Hepatocyte (in vitro differentiated cells): ENCODE measurements around the gene COG7. TPM values are rescaled to one million over a fixed set of nuclear protein-coding genes. Genes with fewer than 3 reads are reported as not detected.

ENCODE experiments used
- DNase-seq: peaks from one replicate; pipeline ENCODE4 v3.0.0-alpha.2; 2016; ENCODE audit warnings: low spot score
- H2AFZ ChIP-seq: fragments of 200-600 bp; sonication (generic); 2 replicates; pipeline ENCODE4 v1.6.0; 2016; ENCODE audit warnings: antibody characterized with exemption, mild to moderate bottlenecking
- H3K27ac ChIP-seq: fragments of 200-600 bp; sonication (generic); 2 replicates; pipeline ENCODE4 v1.5.1; 2016; ENCODE audit warnings: mild to moderate bottlenecking
- H3K27me3 ChIP-seq: fragments of 200-600 bp; sonication (generic); 2 replicates; pipeline ENCODE4 v1.6.1; 2016
- H3K36me3 ChIP-seq: fragments of 200-600 bp; sonication (generic); replicated peaks from 2 replicates; pipeline ENCODE4 v1.5.1; 2016; ENCODE audit warnings: low read depth; ENCODE audit not compliant: insufficient read depth
- H3K4me1 ChIP-seq: fragments of 200-600 bp; sonication (generic); 2 replicates; pipeline ENCODE4 v1.5.1; 2016; ENCODE audit warnings: mild to moderate bottlenecking, moderate library complexity; ENCODE audit not compliant: insufficient read depth
- H3K4me2 ChIP-seq: fragments of 200-600 bp; sonication (generic); 2 replicates; pipeline ENCODE4 v1.6.0; 2016
- H3K4me3 ChIP-seq: fragments of 200-600 bp; sonication (generic); 2 replicates; pipeline ENCODE4 v1.5.1; 2016; ENCODE audit warnings: mild to moderate bottlenecking
- H3K79me2 ChIP-seq: fragments of 200-600 bp; sonication (generic); 2 replicates; pipeline ENCODE4 v1.6.0; 2017; ENCODE audit warnings: mild to moderate bottlenecking
- H3K9me2 ChIP-seq: fragments of 200-600 bp; sonication (generic); replicated peaks from 2 replicates; pipeline ENCODE4 v1.6.0; 2017; ENCODE audit warnings: mild to moderate bottlenecking; ENCODE audit not compliant: insufficient read depth
- H3K9me3 ChIP-seq: fragments of 200-600 bp; sonication (generic); 2 replicates; pipeline ENCODE4 v1.5.1; 2016; ENCODE audit warnings: low read depth, mild to moderate bottlenecking
- H4K20me1 ChIP-seq: fragments of 200-600 bp; sonication (generic); 2 replicates; pipeline ENCODE4 v1.6.0; 2016; ENCODE audit warnings: mild to moderate bottlenecking; ENCODE audit not compliant: insufficient read depth, poor library complexity, severe bottlenecking
- EZH2 ChIP-seq: fragments of 200-600 bp; sonication (generic); IDR thresholded peaks from 2 replicates; pipeline ENCODE4 v1.6.1; 2016; ENCODE audit warnings: antibody characterized with exemption, mild to moderate bottlenecking, borderline replicate concordance
- EZH2phosphoT487 ChIP-seq: fragments of 200-600 bp; sonication (generic); IDR thresholded peaks from one replicate; pipeline ENCODE4 v1.6.1; 2018; ENCODE audit warnings: antibody characterized with exemption, mild to moderate bottlenecking, low read depth, moderate library complexity; ENCODE audit not compliant: unreplicated experiment, severe bottlenecking
- WGBS: methylation state at CpG from one replicate; pipeline ENCODE4 v1.1.6; 2016; ENCODE audit warnings: low lambda C conversion rate; ENCODE audit errors: missing lambda C conversion rate; 5-methylcytosine and 5-hydroxymethylcytosine counted together
- polyA plus RNA-seq: library from polyadenylated mRNA; unstranded; fragments of >200 nt; fragmentation: Nextera tagmentation; extraction: Ambion mirVana; gene quantifications from 2 replicates; pipeline ENCODE4 v1.2.1, GENCODE V29; 2016
- total RNA-seq: library from RNA; depleted of rRNA; stranded (reverse); fragments of >200 nt; gene quantifications from 2 replicates; pipeline ENCODE4 v1.2.3, GENCODE V29; 2014
- TF ChIP-seq, protein P1 (sequence below): fragments of 200-600 bp; sonication (generic); IDR thresholded peaks from 2 replicates; pipeline ENCODE4 v1.5.1; 2016; ENCODE audit warnings: antibody characterized with exemption, mild to moderate bottlenecking; ENCODE audit not compliant: poor library complexity

COG7 gene
- total and polyA plus RNA-seq, 2 experiments from 2014 or later, result 13.5 to 15.4 TPM

DNA sequence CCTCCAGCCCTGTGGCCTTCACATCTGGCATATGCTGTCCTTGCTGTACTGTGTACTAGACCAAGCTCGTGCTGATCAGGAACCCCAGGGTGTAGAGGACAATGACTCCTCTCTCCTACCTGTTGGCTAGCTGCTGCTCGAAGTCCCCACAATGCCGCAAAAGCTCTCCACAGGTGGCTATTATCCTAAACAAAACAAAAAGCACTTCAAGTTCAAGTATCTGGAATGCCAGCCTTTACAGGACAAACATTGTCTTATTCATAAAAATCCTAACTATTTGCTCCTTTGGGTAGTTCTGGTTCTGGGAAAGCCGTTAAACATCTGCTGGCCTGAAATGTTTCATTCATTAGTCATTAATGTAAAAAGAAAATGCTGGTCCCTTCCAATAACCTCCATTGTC, 42.8 kb downstream of the COG7 start:
- Histone ChIP-seq H2AFZ (no peak overlapping the region), H3K4me3 (no peak overlapping the region), H3K4me1 (no peaks in the 10 kb centered on the region), H3K36me3 (no peaks in the 10 kb centered on the region), H3K9me3 (no peaks in the 10 kb centered on the region), H3K27ac (no peak overlapping the region), H3K79me2 (no peaks in the 10 kb centered on the region), H3K4me2 (no peak overlapping the region), H4K20me1 (no peaks in the 10 kb centered on the region), H3K27me3 (no peaks in the 10 kb centered on the region), H3K9me2 (no peaks in the 10 kb centered on the region)
- TF ChIP-seq EZH2 (no peak), EZH2phosphoT487 (no peak)
- TF ChIP-seq, protein P1, sequence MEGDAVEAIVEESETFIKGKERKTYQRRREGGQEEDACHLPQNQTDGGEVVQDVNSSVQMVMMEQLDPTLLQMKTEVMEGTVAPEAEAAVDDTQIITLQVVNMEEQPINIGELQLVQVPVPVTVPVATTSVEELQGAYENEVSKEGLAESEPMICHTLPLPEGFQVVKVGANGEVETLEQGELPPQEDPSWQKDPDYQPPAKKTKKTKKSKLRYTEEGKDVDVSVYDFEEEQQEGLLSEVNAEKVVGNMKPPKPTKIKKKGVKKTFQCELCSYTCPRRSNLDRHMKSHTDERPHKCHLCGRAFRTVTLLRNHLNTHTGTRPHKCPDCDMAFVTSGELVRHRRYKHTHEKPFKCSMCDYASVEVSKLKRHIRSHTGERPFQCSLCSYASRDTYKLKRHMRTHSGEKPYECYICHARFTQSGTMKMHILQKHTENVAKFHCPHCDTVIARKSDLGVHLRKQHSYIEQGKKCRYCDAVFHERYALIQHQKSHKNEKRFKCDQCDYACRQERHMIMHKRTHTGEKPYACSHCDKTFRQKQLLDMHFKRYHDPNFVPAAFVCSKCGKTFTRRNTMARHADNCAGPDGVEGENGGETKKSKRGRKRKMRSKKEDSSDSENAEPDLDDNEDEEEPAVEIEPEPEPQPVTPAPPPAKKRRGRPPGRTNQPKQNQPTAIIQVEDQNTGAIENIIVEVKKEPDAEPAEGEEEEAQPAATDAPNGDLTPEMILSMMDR, result no peak
- WGBS, result 68% methylated on average over 4 of the region's 4 CpGs
- no peak for DNase-seq

DNA sequence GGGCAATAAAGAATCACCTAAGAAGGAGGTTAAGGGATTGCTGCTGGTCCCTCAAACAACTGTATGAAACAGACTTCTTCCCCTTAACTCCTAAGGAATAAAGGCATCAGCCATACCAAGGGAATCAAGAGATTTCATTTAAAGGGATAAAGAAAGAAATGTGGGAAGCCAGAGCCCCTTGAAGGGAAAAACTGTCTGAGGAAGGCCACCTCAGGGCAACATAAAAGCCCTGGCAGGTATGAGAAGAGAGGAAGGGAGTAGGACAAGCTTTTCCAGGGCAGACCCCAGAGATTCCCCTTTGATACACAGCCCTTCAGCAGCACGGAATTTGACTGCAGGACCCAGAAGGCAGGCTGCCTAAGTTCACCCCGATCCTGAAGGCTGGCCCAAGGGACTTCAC, 43.5 kb downstream of the COG7 start:
- 93% methylated on average over 2 of the region's 2 CpGs for WGBS
- no peak overlapping the region for H2AFZ ChIP-seq

DNA sequence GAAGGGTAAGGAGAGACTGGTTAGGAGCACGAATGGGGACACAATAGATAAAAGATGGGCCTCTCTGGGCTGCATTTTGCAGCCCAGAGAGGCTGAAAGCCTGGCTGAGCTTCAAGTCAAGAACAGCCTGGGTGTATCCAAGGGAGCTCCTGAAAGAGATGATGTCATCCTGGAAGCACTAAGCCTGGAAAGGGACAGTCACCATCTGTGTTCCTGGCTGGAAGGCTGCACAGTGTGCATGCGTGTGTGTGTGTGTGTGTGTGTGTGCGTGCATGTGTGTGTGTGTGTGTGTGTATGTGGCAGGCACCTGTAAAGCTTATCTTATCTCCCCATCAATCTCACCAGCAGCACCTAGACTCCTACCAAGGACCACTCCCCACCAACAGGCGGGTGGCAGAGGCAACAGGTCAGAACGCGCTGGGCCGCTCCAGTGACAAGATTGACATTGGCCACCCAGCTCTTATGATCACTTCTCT, 44.1 kb downstream of the COG7 start:
- H3K79me2 ChIP-seq, result no peaks in the 10 kb centered on the region
- no peak overlapping the region for H3K4me2 ChIP-seq
- peak; percentile 30 for DNase-seq
- H3K27me3 ChIP-seq, result no peaks in the 10 kb centered on the region
- H3K36me3 ChIP-seq, result no peaks in the 10 kb centered on the region
- no peak overlapping the region for H3K27ac ChIP-seq
- H2AFZ ChIP-seq, result no peak overlapping the region
- H3K4me1 ChIP-seq, result no peaks in the 10 kb centered on the region
- H3K9me2 ChIP-seq, result no peaks in the 10 kb centered on the region
- WGBS, result 94% methylated on average over 7 of the region's 7 CpGs
- H4K20me1 ChIP-seq, result no peaks in the 10 kb centered on the region
- H3K9me3 ChIP-seq, result no peaks in the 10 kb centered on the region
- H3K4me3 ChIP-seq, result no peak overlapping the region
- no peak for TF ChIP-seq EZH2phosphoT487
- TF ChIP-seq, protein P1, result no peak
- TF ChIP-seq EZH2, result no peak

More for the DNA sequence above, 43.5 kb downstream of the COG7 start:
- Histone ChIP-seq H3K4me1 (no peaks in the 10 kb centered on the region), H3K9me2 (no peaks in the 10 kb centered on the region), H4K20me1 (no peaks in the 10 kb centered on the region), H3K27me3 (no peaks in the 10 kb centered on the region), H3K79me2 (no peaks in the 10 kb centered on the region), H3K4me3 (no peak overlapping the region), H3K36me3 (no peaks in the 10 kb centered on the region), H3K9me3 (no peaks in the 10 kb centered on the region), H3K27ac (no peak overlapping the region), H3K4me2 (no peak overlapping the region)
- DNase-seq, result no peak
- TF ChIP-seq, protein P1, result no peak
- TF ChIP-seq EZH2phosphoT487 (no peak), EZH2 (no peak)
